ENCODE results near the gene MCAT. TPM values are rescaled to one million over a fixed set of nuclear protein-coding genes. Genes with fewer than 3 reads are reported as not detected.

MCAT gene
- total and polyA plus RNA-seq, 2 donors (not counting 3 experiments of a cell fraction or from before 2014, with no cell fraction given): 16.9 to 23.2 TPM

- CTCF ChIA-PET: no interaction called here
- FAIRE-seq: no peak
- H3K9me3 ChIP-seq (replicated peaks; ENCODE audit: control insufficient read depth, insufficient read depth, low read length): no peaks in the 10 kb centered on the region
- H2AFZ ChIP-seq (ENCODE audit: low read depth, low read length): no peak overlapping the region
- dilution Hi-C loops (cut with MboI; ENCODE audit: extremely low pct_ligation_motif_present, low sequenced_read_pairs) (no loop called here), intact Hi-C loops (cut with micrococcal nuclease) (no loop called here)
- TF ChIP-seq GATA2 (IDR thresholded peaks at IDR 0.05; ENCODE audit: insufficient read depth, insufficient read length, low read depth, low read length): no peak
- TF ChIP-seq POLR2AphosphoS5 (IDR thresholded peaks at IDR 0.05; ENCODE audit: insufficient read depth, low read depth, low read length): no peak
- no peak for TF ChIP-seq POLR2A (IDR thresholded peaks at IDR 0.05; ENCODE audit: low read depth, low read length)
- TF ChIP-seq FOS (IDR thresholded peaks at IDR 0.05; ENCODE audit: borderline replicate concordance, insufficient read depth, low read length): no peak
- TF ChIP-seq MYC (IDR thresholded peaks at IDR 0.05; ENCODE audit: low read depth, low read length): no peak
- TF ChIP-seq, protein P1, sequence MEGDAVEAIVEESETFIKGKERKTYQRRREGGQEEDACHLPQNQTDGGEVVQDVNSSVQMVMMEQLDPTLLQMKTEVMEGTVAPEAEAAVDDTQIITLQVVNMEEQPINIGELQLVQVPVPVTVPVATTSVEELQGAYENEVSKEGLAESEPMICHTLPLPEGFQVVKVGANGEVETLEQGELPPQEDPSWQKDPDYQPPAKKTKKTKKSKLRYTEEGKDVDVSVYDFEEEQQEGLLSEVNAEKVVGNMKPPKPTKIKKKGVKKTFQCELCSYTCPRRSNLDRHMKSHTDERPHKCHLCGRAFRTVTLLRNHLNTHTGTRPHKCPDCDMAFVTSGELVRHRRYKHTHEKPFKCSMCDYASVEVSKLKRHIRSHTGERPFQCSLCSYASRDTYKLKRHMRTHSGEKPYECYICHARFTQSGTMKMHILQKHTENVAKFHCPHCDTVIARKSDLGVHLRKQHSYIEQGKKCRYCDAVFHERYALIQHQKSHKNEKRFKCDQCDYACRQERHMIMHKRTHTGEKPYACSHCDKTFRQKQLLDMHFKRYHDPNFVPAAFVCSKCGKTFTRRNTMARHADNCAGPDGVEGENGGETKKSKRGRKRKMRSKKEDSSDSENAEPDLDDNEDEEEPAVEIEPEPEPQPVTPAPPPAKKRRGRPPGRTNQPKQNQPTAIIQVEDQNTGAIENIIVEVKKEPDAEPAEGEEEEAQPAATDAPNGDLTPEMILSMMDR (IDR thresholded peaks at IDR 0.05; ENCODE audit: extremely low read depth in 1 of 2, insufficient read depth in 1 of 2, low read depth in 1 of 2, low read length in 2 of 2): no peak
- TF ChIP-seq EZH2 (IDR thresholded peaks at IDR 0.05; ENCODE audit: borderline replicate concordance, low read depth, low read length, severe bottlenecking): no peak
- TF ChIP-seq JUN (IDR thresholded peaks at IDR 0.05; ENCODE audit: borderline replicate concordance, insufficient read depth, insufficient read length, low read depth): no peak
- TF ChIP-seq, protein P2, sequence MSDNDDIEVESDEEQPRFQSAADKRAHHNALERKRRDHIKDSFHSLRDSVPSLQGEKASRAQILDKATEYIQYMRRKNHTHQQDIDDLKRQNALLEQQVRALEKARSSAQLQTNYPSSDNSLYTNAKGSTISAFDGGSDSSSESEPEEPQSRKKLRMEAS (IDR thresholded peaks at IDR 0.05; ENCODE audit: insufficient read depth, insufficient read length): no peak
- H3K9me1 ChIP-seq (replicated peaks; ENCODE audit: control insufficient read depth, extremely low read depth, insufficient read depth, low read length): no peaks in the 10 kb centered on the region
- no peak overlapping the region for H3K4me3 ChIP-seq (replicated peaks in 1 of 3; ENCODE audit: insufficient read depth in 1 of 3, low read depth in 1 of 3, low read length in 3 of 3)
- H3K9ac ChIP-seq (replicated peaks; ENCODE audit: extremely low read depth, insufficient read depth, low read length): no peak overlapping the region
- no peak for DNase-seq (ENCODE audit: low read depth, low spot score)
- H3K4me1 ChIP-seq (ENCODE audit: control insufficient read depth, extremely low read depth, insufficient read depth, low read length): peaks cover 2% of the 10 kb centered on the region
- no peaks in the 10 kb centered on the region for H3K79me2 ChIP-seq (ENCODE audit: control insufficient read depth, insufficient read depth, low read length)
- no peak overlapping the region for H3K4me2 ChIP-seq (ENCODE audit: insufficient read depth, low read length)
- no peaks in the 10 kb centered on the region for H3K27me3 ChIP-seq (ENCODE audit: control insufficient read depth in 2 of 2, insufficient read depth in 2 of 2, low read length in 2 of 2)
- BruUV-seq (replicated peaks): no TSS peak
- POLR2A ChIA-PET: no interaction called here
- no peaks in the 10 kb centered on the region for H4K20me1 ChIP-seq (replicated peaks; ENCODE audit: control insufficient read depth, extremely low read depth, insufficient read depth, low read length)
- peaks cover 11 to 18% of the 10 kb centered on the region in 2 experiments for H3K36me3 ChIP-seq (ENCODE audit: control insufficient read depth in 2 of 2, extremely low read depth in 1 of 2, insufficient read depth in 2 of 2, low read length in 2 of 2)
- no peak overlapping the region for H3K27ac ChIP-seq (ENCODE audit: insufficient read depth, low read depth, low read length)
These were observed 29.0 kb upstream of the MCAT start for GRCh38 chr22:43172191-43172590.

Measured in endothelial cell of umbilical vein (primary cell).